PC-3 (cell line): ENCODE results near the gene GH1. TPM values are rescaled to one million over a fixed set of nuclear protein-coding genes. Genes with fewer than 3 reads are reported as not detected.

Source experiments
- ATAC-seq: fragments of 200-7000 bp; cut with Tn5 transposase; 2 replicates; pipeline ENCODE4 v1.9.1; 2020; ENCODE audit warnings: mild to moderate bottlenecking, moderate library complexity
- BruUV-seq: library from RNA; stranded (reverse); fragments of 400-500 nt; replicated peaks from 2 replicates; lab custom pipeline; 2021; lab: Mats Ljungman, UMichigan
- CTCF ChIA-PET: fragments of 300-600 bp; sonication (Branson Sonifier 250); formaldehyde crosslinking; loops from one replicate; lab custom pipeline; 2022; ENCODE audit warnings: antibody characterized with exemption; lab: Charles Lee
- POLR2A ChIA-PET: fragments of 300-600 bp; sonication (Branson Sonifier 250); formaldehyde crosslinking; loops from one replicate; lab custom pipeline; 2022; ENCODE audit warnings: antibody characterized with exemption; ENCODE audit not compliant: unreplicated experiment; lab: Charles Lee
- DNase-seq: peaks from one replicate; pipeline ENCODE4 v3.0.0-alpha.2; 2015
- H2AFZ ChIP-seq: fragments of 300-600 bp; sonication (generic); 2 replicates; pipeline ENCODE4 v1.6.0; 2016; ENCODE audit warnings: antibody characterized with exemption, low read length
- H3F3A ChIP-seq: fragments of 300-600 bp; sonication (generic); one replicate; pipeline ENCODE4 v1.6.0; 2017; ENCODE audit warnings: antibody characterized with exemption, low read length, control low read depth, mild to moderate bottlenecking; ENCODE audit not compliant: unreplicated experiment
- H3K27ac ChIP-seq: fragments of 300-600 bp; sonication (generic); 2 replicates; pipeline ENCODE4 v1.5.1; 2016; ENCODE audit warnings: mild to moderate bottlenecking, low read length
- H3K27me3 ChIP-seq: fragments of 300-600 bp; sonication (generic); 2 replicates; pipeline ENCODE4 v1.6.1; 2016; ENCODE audit warnings: low read length, mixed read lengths
- H3K36me3 ChIP-seq: fragments of 300-600 bp; sonication (generic); 2 replicates; pipeline ENCODE4 v1.6.1; 2016; ENCODE audit warnings: low read depth, mixed run types, low read length, mixed read lengths
- H3K4me1 ChIP-seq: fragments of 300-600 bp; sonication (generic); 2 replicates; pipeline ENCODE4 v1.5.1; 2016; ENCODE audit warnings: low read length; ENCODE audit not compliant: insufficient read depth
- H3K4me2 ChIP-seq: fragments of 300-600 bp; sonication (generic); 2 replicates; pipeline ENCODE4 v1.6.0; 2016; ENCODE audit warnings: low read length
- H3K4me3 ChIP-seq: fragments of 300-600 bp; sonication (generic); 2 replicates; pipeline ENCODE4 v1.5.1; 2016; ENCODE audit warnings: mild to moderate bottlenecking, low read length, mixed read lengths
- H3K79me2 ChIP-seq: fragments of 300-600 bp; sonication (generic); 2 replicates; pipeline ENCODE4 v1.6.1; 2017; ENCODE audit warnings: low read length, mixed read lengths
- H3K9ac ChIP-seq: fragments of 300-600 bp; sonication (generic); 2 replicates; pipeline ENCODE4 v1.6.0; 2016; ENCODE audit warnings: mild to moderate bottlenecking, low read length
- H3K9me2 ChIP-seq: fragments of 300-600 bp; sonication (generic); replicated peaks from 2 replicates; pipeline ENCODE4 v1.6.1; 2016; ENCODE audit warnings: mixed run types, low read length, mixed read lengths
- H3K9me3 ChIP-seq: fragments of 300-600 bp; sonication (generic); 2 replicates; pipeline ENCODE4 v1.6.1; 2016; ENCODE audit warnings: low read length, mixed read lengths
- H4K20me1 ChIP-seq: fragments of 300-600 bp; sonication (generic); 2 replicates; pipeline ENCODE4 v1.6.1; 2016; ENCODE audit warnings: low read length, mixed read lengths
- EZH2 ChIP-seq: fragments of 300-600 bp; sonication (generic); IDR thresholded peaks from one replicate; pipeline ENCODE4 v1.6.1; 2017; ENCODE audit warnings: antibody characterized with exemption, mild to moderate bottlenecking, low read length; ENCODE audit not compliant: unreplicated experiment
- EZH2phosphoT487 ChIP-seq: fragments of 300-600 bp; sonication (generic); IDR thresholded peaks from 2 replicates; pipeline ENCODE4 v1.6.1; 2018; ENCODE audit warnings: mild to moderate bottlenecking, antibody characterized with exemption, low read length, borderline replicate concordance
- intact Hi-C: fragments of 100-400 bp; cut with micrococcal nuclease; formaldehyde crosslinking; loops from 2 replicates; pipeline ENCODE4 v1.9.0; 2023
- total RNA-seq: library from RNA; depleted of rRNA; stranded (reverse); fragments of >200 nt; gene quantifications from 2 replicates; pipeline ENCODE4 v1.2.3, GENCODE V29; 2014
- TF ChIP-seq, protein P1 (sequence below): fragments of 300-600 bp; sonication (generic); conservative IDR thresholded peaks from 2 replicates; pipeline ENCODE4 v1.5.1; 2017; ENCODE audit warnings: antibody characterized with exemption, low read depth, mild to moderate bottlenecking, low read length

Gene GH1
- total RNA-seq, 1 experiment from 2014 or later = not detected

DNA sequence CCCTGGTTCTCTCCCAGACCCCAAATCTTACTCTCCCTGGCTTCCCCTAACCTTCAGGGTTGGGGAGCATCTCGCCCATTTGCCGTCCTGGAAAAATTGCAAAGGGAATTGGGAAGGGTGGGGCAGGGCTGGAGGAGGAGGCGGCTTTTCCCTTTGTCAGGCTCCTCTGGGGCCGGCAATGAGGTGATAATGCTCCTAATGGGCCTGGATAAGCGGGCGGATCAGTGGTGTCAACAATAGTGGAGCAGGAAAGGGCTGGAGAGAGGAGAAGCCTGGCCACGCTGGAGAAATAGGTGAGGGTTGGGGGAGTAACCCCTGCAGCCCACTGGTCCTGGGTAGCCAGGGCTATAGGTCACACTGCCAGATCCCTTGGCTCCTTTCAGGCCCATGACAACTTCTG lies 41.8 kb upstream of the GH1 start:
- Histone ChIP-seq H3K27me3 (no peaks in the 10 kb centered on the region), H3K4me1 (no peaks in the 10 kb centered on the region), H3K79me2 (no peaks in the 10 kb centered on the region), H3K27ac (no peak overlapping the region), H3K9me3 (no peaks in the 10 kb centered on the region), H2AFZ (no peak overlapping the region), H3K9ac (no peak overlapping the region), H3K36me3 (no peaks in the 10 kb centered on the region), H3K9me2 (no peaks in the 10 kb centered on the region), H3K4me2 (no peak overlapping the region), H3F3A (no peaks in the 10 kb centered on the region), H4K20me1 (no peaks in the 10 kb centered on the region), H3K4me3 (no peak overlapping the region)
- ATAC-seq (no peak), DNase-seq (no peak)
- CTCF ChIA-PET = no interaction called here
- intact Hi-C loops = no loop called here
- TF ChIP-seq EZH2 = no peak
- no peak for TF ChIP-seq EZH2phosphoT487
- TF ChIP-seq, protein P1, sequence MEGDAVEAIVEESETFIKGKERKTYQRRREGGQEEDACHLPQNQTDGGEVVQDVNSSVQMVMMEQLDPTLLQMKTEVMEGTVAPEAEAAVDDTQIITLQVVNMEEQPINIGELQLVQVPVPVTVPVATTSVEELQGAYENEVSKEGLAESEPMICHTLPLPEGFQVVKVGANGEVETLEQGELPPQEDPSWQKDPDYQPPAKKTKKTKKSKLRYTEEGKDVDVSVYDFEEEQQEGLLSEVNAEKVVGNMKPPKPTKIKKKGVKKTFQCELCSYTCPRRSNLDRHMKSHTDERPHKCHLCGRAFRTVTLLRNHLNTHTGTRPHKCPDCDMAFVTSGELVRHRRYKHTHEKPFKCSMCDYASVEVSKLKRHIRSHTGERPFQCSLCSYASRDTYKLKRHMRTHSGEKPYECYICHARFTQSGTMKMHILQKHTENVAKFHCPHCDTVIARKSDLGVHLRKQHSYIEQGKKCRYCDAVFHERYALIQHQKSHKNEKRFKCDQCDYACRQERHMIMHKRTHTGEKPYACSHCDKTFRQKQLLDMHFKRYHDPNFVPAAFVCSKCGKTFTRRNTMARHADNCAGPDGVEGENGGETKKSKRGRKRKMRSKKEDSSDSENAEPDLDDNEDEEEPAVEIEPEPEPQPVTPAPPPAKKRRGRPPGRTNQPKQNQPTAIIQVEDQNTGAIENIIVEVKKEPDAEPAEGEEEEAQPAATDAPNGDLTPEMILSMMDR = no peak
- POLR2A ChIA-PET = no interaction called here
- no TSS peak for BruUV-seq

DNA sequence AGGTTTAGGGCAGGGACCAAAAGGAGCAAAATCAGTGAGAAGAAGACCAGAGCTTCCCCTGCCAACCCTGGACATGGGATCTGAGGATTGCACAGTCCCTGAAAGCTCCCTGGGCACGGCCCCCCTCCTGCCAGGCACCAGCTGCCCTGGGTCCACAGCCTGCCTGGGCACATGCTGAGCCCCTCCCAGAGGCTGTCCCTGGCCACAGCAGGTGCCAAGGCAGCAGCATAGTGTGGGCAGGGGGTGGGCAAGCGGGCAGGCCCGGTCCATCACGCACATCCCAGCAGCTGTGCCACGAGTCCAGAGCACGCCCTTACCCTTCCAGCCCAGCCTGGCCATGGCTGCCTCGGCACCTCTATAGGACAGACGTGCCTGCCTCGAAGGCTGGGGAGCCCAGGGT lies 41.4 kb upstream of the GH1 start:
- intact Hi-C loops = no loop called here
- Histone ChIP-seq H3F3A (no peaks in the 10 kb centered on the region), H3K4me2 (no peak overlapping the region), H3K9ac (no peak overlapping the region), H3K79me2 (no peaks in the 10 kb centered on the region), H3K9me3 (no peaks in the 10 kb centered on the region), H3K27ac (no peak overlapping the region), H3K4me3 (no peak overlapping the region), H4K20me1 (no peaks in the 10 kb centered on the region), H3K4me1 (no peaks in the 10 kb centered on the region), H2AFZ (no peak overlapping the region), H3K36me3 (no peaks in the 10 kb centered on the region), H3K9me2 (no peaks in the 10 kb centered on the region), H3K27me3 (no peaks in the 10 kb centered on the region)
- BruUV-seq = no TSS peak
- ChIA-PET POLR2A (no interaction called here), CTCF (no interaction called here)
- TF ChIP-seq, protein P1 = no peak
- TF ChIP-seq EZH2 (no peak), EZH2phosphoT487 (no peak)
- DNase-seq (no peak), ATAC-seq (no peak)

DNA sequence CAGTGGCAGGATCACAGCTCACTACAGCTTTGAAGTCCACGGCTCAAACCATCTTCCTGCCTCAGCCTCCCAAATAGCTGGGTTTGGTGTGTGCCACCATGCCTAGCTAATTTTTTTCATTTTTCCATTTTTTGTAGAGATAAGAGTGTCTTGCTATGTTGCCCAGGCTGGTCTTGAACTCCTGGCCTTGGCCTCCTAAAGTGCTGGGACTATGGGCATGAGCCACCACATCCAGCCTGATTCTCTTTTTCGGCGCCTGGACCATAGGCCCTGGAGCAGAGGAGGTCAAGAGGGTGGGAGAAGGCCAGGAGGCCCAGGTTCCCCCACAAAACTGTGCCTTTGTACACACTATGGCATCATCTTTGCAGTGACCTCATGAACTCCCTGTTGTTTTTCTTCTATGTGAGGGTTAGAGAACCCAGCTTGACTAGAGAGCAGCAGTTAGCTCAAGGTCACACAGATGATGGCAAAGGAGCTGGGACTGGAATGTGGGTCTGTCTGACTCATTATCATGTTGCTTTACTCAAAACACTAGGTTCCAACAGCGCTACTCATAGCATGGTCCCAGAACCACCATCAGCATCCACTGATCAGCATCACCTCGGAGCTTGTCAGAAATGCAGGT lies 37.8 kb upstream of the GH1 start:
- Histone ChIP-seq H3K27me3 (no peaks in the 10 kb centered on the region), H3K4me2 (no peak overlapping the region), H3K9me3 (no peaks in the 10 kb centered on the region), H2AFZ (no peak overlapping the region), H3K79me2 (no peaks in the 10 kb centered on the region), H3F3A (no peaks in the 10 kb centered on the region), H3K36me3 (no peaks in the 10 kb centered on the region), H3K9ac (no peak overlapping the region), H3K9me2 (no peaks in the 10 kb centered on the region), H3K4me1 (no peaks in the 10 kb centered on the region), H3K4me3 (no peak overlapping the region), H3K27ac (no peak overlapping the region), H4K20me1 (no peaks in the 10 kb centered on the region)
- no TSS peak for BruUV-seq
- CTCF ChIA-PET = no interaction called here
- DNase-seq (no peak), ATAC-seq (no peak)
- POLR2A ChIA-PET = interaction anchor here (0.6 kb wide), 1 partner anchor 28 kb away, joined by 4 read pairs; no protein-coding TSS in a partner anchor
- TF ChIP-seq EZH2phosphoT487 = no peak
- TF ChIP-seq, protein P1 = no peak
- no peak for TF ChIP-seq EZH2
- intact Hi-C loops = no loop called here
